Measurements from ENCODE around the gene LGI1.

The LGI1 gene

GRCh38 chr10:93815304-93816096 lies 57.8 kb downstream of the LGI1 start:
- no peak overlapping the region for H3K27ac ChIP-seq
- TF ChIP-seq ZFX (IDR thresholded peaks at IDR 0.05; ENCODE audit: borderline replicate concordance) = no peak
- no peak for TF ChIP-seq CTCF (IDR thresholded peaks at IDR 0.05)

- H3K27ac ChIP-seq = no peak overlapping the region
- TF ChIP-seq CTCF (IDR thresholded peaks at IDR 0.05) (peak; percentile 95), ZFX (IDR thresholded peaks at IDR 0.05; ENCODE audit: borderline replicate concordance) (no peak)
Observed at GRCh38 chr10:93816123-93816747, 58.5 kb downstream of the LGI1 start.

- TF ChIP-seq ZFX (IDR thresholded peaks at IDR 0.05; ENCODE audit: borderline replicate concordance) (no peak), CTCF (IDR thresholded peaks at IDR 0.05) (no peak)
- no peak overlapping the region for H3K27ac ChIP-seq
Observed at GRCh38 chr10:93818086-93818485, 60.4 kb downstream of the LGI1 start.

GRCh38 chr10:93819520-93819919 lies 61.8 kb downstream of the LGI1 start:
- H3K27ac ChIP-seq = no peak overlapping the region
- no peak for TF ChIP-seq ZFX (IDR thresholded peaks at IDR 0.05; ENCODE audit: borderline replicate concordance)
- TF ChIP-seq CTCF (IDR thresholded peaks at IDR 0.05) = no peak

- no peak overlapping the region for H3K27ac ChIP-seq
- TF ChIP-seq ZFX (IDR thresholded peaks at IDR 0.05; ENCODE audit: borderline replicate concordance) (no peak), CTCF (IDR thresholded peaks at IDR 0.05) (no peak)
Observed at GRCh38 chr10:93820434-93820833, 62.7 kb downstream of the LGI1 start.

- TF ChIP-seq CTCF (IDR thresholded peaks at IDR 0.05) (peak; percentile 27), ZFX (IDR thresholded peaks at IDR 0.05; ENCODE audit: borderline replicate concordance) (no peak)
- no peak overlapping the region for H3K27ac ChIP-seq
Observed at GRCh38 chr10:93821051-93821772, 63.5 kb downstream of the LGI1 start.
